Measurements from ENCODE around the gene DCAF15.
"Not testable (repeated sequence)": the region's sequence is repeated elsewhere in the genome, so short reads cannot be mapped to it uniquely, and the experiment has no call there.

DCAF15 gene

GRCh38 chr19:13972368-13973155, 20.3 kb downstream of the DCAF15 start:
- Histone ChIP-seq H3K36me3 (ENCODE audit: insufficient read depth, low read length) (peaks cover 13% of the 10 kb centered on the region), H3K4me2 (ENCODE audit: low read length) (no peak overlapping the region), H3K9me3 (replicated peaks; ENCODE audit: low read length) (no peaks in the 10 kb centered on the region), H3K27me3 (ENCODE audit: control insufficient read depth, insufficient read depth, low read length) (no peaks in the 10 kb centered on the region), H3K9ac (ENCODE audit: low read depth, low read length) (no peak overlapping the region), H3K4me1 (ENCODE audit: control insufficient read depth, insufficient read depth, low read length) (no peaks in the 10 kb centered on the region), H3K4me3 (ENCODE audit: low read length) (no peak overlapping the region)

- not testable (repeated sequence) for H3K27me3 ChIP-seq (ENCODE audit: control insufficient read depth, insufficient read depth, low read length); H3K9ac ChIP-seq (ENCODE audit: low read depth, low read length); H3K4me2 ChIP-seq (ENCODE audit: low read length); H3K4me3 ChIP-seq (ENCODE audit: low read length); H3K4me1 ChIP-seq (ENCODE audit: control insufficient read depth, insufficient read depth, low read length); H3K9me3 ChIP-seq (replicated peaks; ENCODE audit: low read length); H3K36me3 ChIP-seq (ENCODE audit: insufficient read depth, low read length)
Measured at GRCh38 chr19:13973479-13973878, 21.2 kb downstream of the DCAF15 start.

GRCh38 chr19:13974073-13974472, 21.8 kb downstream of the DCAF15 start:
- H3K4me2 ChIP-seq (ENCODE audit: low read length), result no peak overlapping the region
- no peaks in the 10 kb centered on the region for H3K4me1 ChIP-seq (ENCODE audit: control insufficient read depth, insufficient read depth, low read length)
- no peaks in the 10 kb centered on the region for H3K9me3 ChIP-seq (replicated peaks; ENCODE audit: low read length)
- no peaks in the 10 kb centered on the region for H3K27me3 ChIP-seq (ENCODE audit: control insufficient read depth, insufficient read depth, low read length)
- H3K9ac ChIP-seq (ENCODE audit: low read depth, low read length), result no peak overlapping the region
- H3K4me3 ChIP-seq (ENCODE audit: low read length), result no peak overlapping the region
- H3K36me3 ChIP-seq (ENCODE audit: insufficient read depth, low read length), result peaks cover 1% of the 10 kb centered on the region

- H3K27me3 ChIP-seq (ENCODE audit: control insufficient read depth, insufficient read depth, low read length), result no peaks in the 10 kb centered on the region
- no peak overlapping the region for H3K4me2 ChIP-seq (ENCODE audit: low read length)
- H3K9me3 ChIP-seq (replicated peaks; ENCODE audit: low read length), result no peaks in the 10 kb centered on the region
- H3K4me1 ChIP-seq (ENCODE audit: control insufficient read depth, insufficient read depth, low read length), result no peaks in the 10 kb centered on the region
- no peak overlapping the region for H3K4me3 ChIP-seq (ENCODE audit: low read length)
- no peak overlapping the region for H3K9ac ChIP-seq (ENCODE audit: low read depth, low read length)
- H3K36me3 ChIP-seq (ENCODE audit: insufficient read depth, low read length), result no peaks in the 10 kb centered on the region
Measured at GRCh38 chr19:13975870-13976269, 23.6 kb downstream of the DCAF15 start.

GRCh38 chr19:13976446-13976845, 24.1 kb downstream of the DCAF15 start:
- no peaks in the 10 kb centered on the region for H3K9me3 ChIP-seq (replicated peaks; ENCODE audit: low read length)
- H3K4me1 ChIP-seq (ENCODE audit: control insufficient read depth, insufficient read depth, low read length), result no peaks in the 10 kb centered on the region
- H3K36me3 ChIP-seq (ENCODE audit: insufficient read depth, low read length), result no peaks in the 10 kb centered on the region
- H3K27me3 ChIP-seq (ENCODE audit: control insufficient read depth, insufficient read depth, low read length), result no peaks in the 10 kb centered on the region
- H3K4me3 ChIP-seq (ENCODE audit: low read length), result no peak overlapping the region
- H3K4me2 ChIP-seq (ENCODE audit: low read length), result no peak overlapping the region
- H3K9ac ChIP-seq (ENCODE audit: low read depth, low read length), result no peak overlapping the region

- H3K36me3 ChIP-seq (ENCODE audit: insufficient read depth, low read length), result peaks cover 2% of the 10 kb centered on the region
- no peak overlapping the region for H3K9ac ChIP-seq (ENCODE audit: low read depth, low read length)
Measured at GRCh38 chr19:13977803-13978202, 25.5 kb downstream of the DCAF15 start.

GRCh38 chr19:13978351-13979243, 26.3 kb downstream of the DCAF15 start:
- Histone ChIP-seq H3K27me3 (ENCODE audit: control insufficient read depth, insufficient read depth, low read length) (no peaks in the 10 kb centered on the region), H3K4me3 (ENCODE audit: low read length) (no peak overlapping the region), H3K36me3 (ENCODE audit: insufficient read depth, low read length) (peaks cover 3% of the 10 kb centered on the region), H3K4me2 (ENCODE audit: low read length) (no peak overlapping the region), H3K4me1 (ENCODE audit: control insufficient read depth, insufficient read depth, low read length) (no peaks in the 10 kb centered on the region), H3K9me3 (replicated peaks; ENCODE audit: low read length) (no peaks in the 10 kb centered on the region), H3K9ac (ENCODE audit: low read depth, low read length) (no peak overlapping the region)

More at GRCh38 chr19:13977803-13978202, 25.5 kb downstream of the DCAF15 start:
- H3K4me3 ChIP-seq (ENCODE audit: low read length), result no peak overlapping the region
- no peaks in the 10 kb centered on the region for H3K27me3 ChIP-seq (ENCODE audit: control insufficient read depth, insufficient read depth, low read length)
- no peaks in the 10 kb centered on the region for H3K4me1 ChIP-seq (ENCODE audit: control insufficient read depth, insufficient read depth, low read length)
- H3K4me2 ChIP-seq (ENCODE audit: low read length), result no peak overlapping the region
- no peaks in the 10 kb centered on the region for H3K9me3 ChIP-seq (replicated peaks; ENCODE audit: low read length)

GRCh38 chr19:13979244-13979615, 26.9 kb downstream of the DCAF15 start:
- Histone ChIP-seq H3K4me3 (ENCODE audit: low read length) (no peak overlapping the region), H3K4me1 (ENCODE audit: control insufficient read depth, insufficient read depth, low read length) (no peaks in the 10 kb centered on the region), H3K4me2 (ENCODE audit: low read length) (no peak overlapping the region), H3K36me3 (ENCODE audit: insufficient read depth, low read length) (peaks cover 3% of the 10 kb centered on the region), H3K9me3 (replicated peaks; ENCODE audit: low read length) (no peaks in the 10 kb centered on the region), H3K27me3 (ENCODE audit: control insufficient read depth, insufficient read depth, low read length) (no peaks in the 10 kb centered on the region), H3K9ac (ENCODE audit: low read depth, low read length) (no peak overlapping the region)

- H3K4me1 ChIP-seq (ENCODE audit: control insufficient read depth, insufficient read depth, low read length), result no peaks in the 10 kb centered on the region
- no peak overlapping the region for H3K9ac ChIP-seq (ENCODE audit: low read depth, low read length)
Measured at GRCh38 chr19:13979686-13980085, 27.4 kb downstream of the DCAF15 start.

GRCh38 chr19:13980340-13980739, 28.0 kb downstream of the DCAF15 start:
- Histone ChIP-seq H3K4me2 (ENCODE audit: low read length) (no peak overlapping the region), H3K4me3 (ENCODE audit: low read length) (no peak overlapping the region), H3K36me3 (ENCODE audit: insufficient read depth, low read length) (peaks cover 3% of the 10 kb centered on the region), H3K9me3 (replicated peaks; ENCODE audit: low read length) (no peaks in the 10 kb centered on the region), H3K27me3 (ENCODE audit: control insufficient read depth, insufficient read depth, low read length) (no peaks in the 10 kb centered on the region), H3K9ac (ENCODE audit: low read depth, low read length) (no peak overlapping the region), H3K4me1 (ENCODE audit: control insufficient read depth, insufficient read depth, low read length) (no peaks in the 10 kb centered on the region)

More at GRCh38 chr19:13979686-13980085, 27.4 kb downstream of the DCAF15 start:
- Histone ChIP-seq H3K9me3 (replicated peaks; ENCODE audit: low read length) (no peaks in the 10 kb centered on the region), H3K27me3 (ENCODE audit: control insufficient read depth, insufficient read depth, low read length) (no peaks in the 10 kb centered on the region), H3K4me3 (ENCODE audit: low read length) (no peak overlapping the region), H3K36me3 (ENCODE audit: insufficient read depth, low read length) (peaks cover 3% of the 10 kb centered on the region), H3K4me2 (ENCODE audit: low read length) (no peak overlapping the region)

- no peaks in the 10 kb centered on the region for H3K4me1 ChIP-seq (ENCODE audit: control insufficient read depth, insufficient read depth, low read length)
- H3K27me3 ChIP-seq (ENCODE audit: control insufficient read depth, insufficient read depth, low read length), result no peaks in the 10 kb centered on the region
- H3K9ac ChIP-seq (ENCODE audit: low read depth, low read length), result no peak overlapping the region
- H3K4me3 ChIP-seq (ENCODE audit: low read length), result no peak overlapping the region
- H3K9me3 ChIP-seq (replicated peaks; ENCODE audit: low read length), result no peaks in the 10 kb centered on the region
- no peak overlapping the region for H3K4me2 ChIP-seq (ENCODE audit: low read length)
- H3K36me3 ChIP-seq (ENCODE audit: insufficient read depth, low read length), result peaks cover 3% of the 10 kb centered on the region
Measured at GRCh38 chr19:13981021-13981420, 28.7 kb downstream of the DCAF15 start.

All from skeletal muscle satellite cell (primary cell).